H1 (cell line): ENCODE results near the gene BRCA2. TPM values are rescaled to one million over a fixed set of nuclear protein-coding genes. Genes with fewer than 3 reads are reported as not detected.

Source experiments
- CTCF ChIA-PET: fragments of 300-600 bp; sonication (Branson Sonifier 250); formaldehyde crosslinking; loops from one replicate; lab custom pipeline; 2021; ENCODE audit not compliant: partially characterized antibody; lab: Charles Lee
- POLR2A ChIA-PET: fragments of 300-600 bp; sonication (Branson Sonifier 250); formaldehyde crosslinking; loops from one replicate; lab custom pipeline; 2021; ENCODE audit warnings: inconsistent platforms; ENCODE audit not compliant: partially characterized antibody; lab: Charles Lee
- DNase-seq, 2 experiments: peaks; one replicate each; pipeline versions ENCODE4 v3.0.0 to v3.0.0-alpha.2; 2010 to 2022; ENCODE audit warnings: low spot score in 2 of 2, low read depth in 1 of 2, mixed read lengths in 1 of 2
- FAIRE-seq: peaks from 2 replicates; lab custom pipeline; 2011; peaks lifted over from hg19 to GRCh38; lab: Jason Lieb, UNC
- H2AFZ ChIP-seq: 2 replicates; pipeline ENCODE4 v1.8.1; 2012; ENCODE audit warnings: low read length, inconsistent platforms
- H2AK5ac ChIP-seq: 2 replicates; pipeline ENCODE4 v1.6.1; 2013; ENCODE audit warnings: low read depth, low read length
- H2BK120ac ChIP-seq: replicated peaks from 2 replicates; pipeline ENCODE3; 2013; ENCODE audit warnings: low read depth, low read length, inconsistent platforms
- H2BK12ac ChIP-seq: 2 replicates; pipeline ENCODE4 v1.6.1; 2013; ENCODE audit warnings: low read depth, low read length
- H2BK15ac ChIP-seq: 2 replicates; pipeline ENCODE4 v1.6.1; 2013; ENCODE audit warnings: low read length
- H2BK20ac ChIP-seq: 2 replicates; pipeline ENCODE4 v1.6.1; 2013; ENCODE audit warnings: low read length
- H2BK5ac ChIP-seq: 2 replicates; pipeline ENCODE4 v1.6.1; 2013; ENCODE audit warnings: low read depth, low read length
- H3K14ac ChIP-seq: 2 replicates; pipeline ENCODE4 v1.6.1; 2013; ENCODE audit warnings: inconsistent platforms; ENCODE audit not compliant: insufficient read length
- H3K18ac ChIP-seq: 2 replicates; pipeline ENCODE4 v1.6.1; 2013; ENCODE audit warnings: low read length; ENCODE audit errors: extremely low read depth
- H3K23ac ChIP-seq: 2 replicates; pipeline ENCODE4 v1.6.1; 2013; ENCODE audit warnings: inconsistent platforms; ENCODE audit not compliant: insufficient read length
- H3K23me2 ChIP-seq: 2 replicates; pipeline ENCODE4 v1.6.1; 2013; ENCODE audit warnings: low read depth, low read length
- H3K27ac ChIP-seq: 2 replicates; pipeline ENCODE4 v1.6.1; 2011; ENCODE audit warnings: low read depth, low read length, inconsistent platforms
- H3K27me3 ChIP-seq, 4 experiments: replicated peaks in 1 of 4; 1 replicate in 1 of 4; 2 replicates in 3 of 4; pipeline versions ENCODE4 v1.6.1 to v1.8.1; 2011 to 2013; ENCODE audit warnings: low read length in 3 of 4, mild to moderate bottlenecking in 3 of 4, inconsistent platforms in 2 of 4, mixed read lengths in 2 of 4, moderate library complexity in 1 of 4; ENCODE audit not compliant: control insufficient read depth in 3 of 4, insufficient read depth in 3 of 4; ENCODE audit errors: extremely low read depth in 1 of 4
- H3K36me3 ChIP-seq, 4 experiments: 2 replicates each; pipeline versions ENCODE4 v1.6.1 to v1.8.1; 2011 to 2013; ENCODE audit warnings: mild to moderate bottlenecking in 4 of 4, low read length in 3 of 4, moderate library complexity in 2 of 4, control low read depth in 1 of 4, inconsistent platforms in 1 of 4; ENCODE audit not compliant: insufficient read depth in 4 of 4, control insufficient read depth in 2 of 4
- H3K4ac ChIP-seq: replicated peaks from 2 replicates; pipeline ENCODE3; 2013; ENCODE audit warnings: low read length, low read depth, mixed read lengths, inconsistent platforms; ENCODE audit not compliant: insufficient read length
- H3K4me1 ChIP-seq, 4 experiments: replicated peaks in 1 of 4; 1 replicate in 1 of 4; 2 replicates in 3 of 4; pipeline versions ENCODE4 v1.6.1 to v1.8.1; 2011 to 2013; ENCODE audit warnings: low read length in 3 of 4, inconsistent platforms in 2 of 4, mixed read lengths in 1 of 4; ENCODE audit not compliant: insufficient read depth in 4 of 4, control insufficient read depth in 3 of 4
- H3K4me2 ChIP-seq, 2 experiments: 2 replicates each; pipeline versions ENCODE4 v1.6.1 to v1.8.1; 2011 to 2013; ENCODE audit warnings: low read depth in 2 of 2, low read length in 2 of 2, control low read depth in 1 of 2, inconsistent platforms in 1 of 2, mild to moderate bottlenecking in 1 of 2; ENCODE audit not compliant: insufficient read depth in 1 of 2
- H3K4me3 ChIP-seq, 4 experiments: fragments of 200-600, 300-600 bp in 1 of 4; sonication (generic), shearing (Covaris generic), sonication (Bioruptor Twin) in 1 of 4; 2 replicates each; pipeline versions ENCODE4 v1.5.1 to v1.8.1; 2011 to 2016; ENCODE audit warnings: low read length in 4 of 4, low read depth in 3 of 4, control low read depth in 2 of 4, inconsistent platforms in 2 of 4, mild to moderate bottlenecking in 2 of 4, mixed read lengths in 1 of 4, moderate library complexity in 1 of 4; ENCODE audit not compliant: insufficient read depth in 2 of 4; ENCODE audit errors: extremely low read depth in 1 of 4
- H3K56ac ChIP-seq: replicated peaks from 2 replicates; pipeline ENCODE3; 2013; ENCODE audit warnings: low read depth, mild to moderate bottlenecking, mixed read lengths, low read length, inconsistent platforms; ENCODE audit not compliant: insufficient read length
- H3K79me1 ChIP-seq: 2 replicates; pipeline ENCODE4 v1.6.1; 2013; ENCODE audit warnings: low read depth, low read length, control low read depth
- H3K79me2 ChIP-seq, 2 experiments: 2 replicates each; pipeline versions ENCODE4 v1.6.1 to v1.8.1; 2012 to 2013; ENCODE audit warnings: low read length in 2 of 2, mild to moderate bottlenecking in 2 of 2, inconsistent platforms in 1 of 2; ENCODE audit not compliant: insufficient read depth in 2 of 2, control insufficient read depth in 1 of 2
- H3K9ac ChIP-seq, 4 experiments: replicated peaks in 1 of 4; 1 replicate in 1 of 4; 2 replicates in 3 of 4; pipeline versions ENCODE4 v1.6.1 to v1.8.1; 2011 to 2013; ENCODE audit warnings: low read depth in 3 of 4, low read length in 3 of 4, control low read depth in 2 of 4, mild to moderate bottlenecking in 2 of 4, moderate library complexity in 2 of 4, inconsistent platforms in 1 of 4; ENCODE audit errors: extremely low read depth in 1 of 4
- H3K9me3 ChIP-seq, 2 experiments: 2 replicates each; pipeline versions ENCODE4 v1.6.1 to v1.8.1; 2012 to 2013; ENCODE audit warnings: mild to moderate bottlenecking in 2 of 2, moderate library complexity in 2 of 2, control low read depth in 1 of 2, inconsistent platforms in 1 of 2, low read depth in 1 of 2, low read length in 1 of 2, mixed read lengths in 1 of 2; ENCODE audit not compliant: insufficient read depth in 2 of 2
- H4K20me1 ChIP-seq, 2 experiments: replicated peaks in 1 of 2; 2 replicates each; pipeline versions ENCODE3 to v1.8.1; 2011 to 2013; ENCODE audit warnings: inconsistent platforms in 2 of 2, low read length in 2 of 2, mild to moderate bottlenecking in 1 of 2; ENCODE audit not compliant: insufficient read depth in 2 of 2, control insufficient read depth in 1 of 2
- H4K5ac ChIP-seq: 2 replicates; pipeline ENCODE4 v1.6.1; 2013; ENCODE audit warnings: low read length, low read depth, mixed read lengths, inconsistent platforms; ENCODE audit not compliant: insufficient read length
- H4K8ac ChIP-seq: 2 replicates; pipeline ENCODE4 v1.8.0; 2013; ENCODE audit warnings: mild to moderate bottlenecking, moderate library complexity, low read length, inconsistent platforms; ENCODE audit not compliant: insufficient read depth; ENCODE audit errors: extremely low read depth
- H4K91ac ChIP-seq: replicated peaks from 2 replicates; pipeline ENCODE3; 2013; ENCODE audit warnings: low read length, mixed read lengths, inconsistent platforms; ENCODE audit not compliant: insufficient read length
- BCL11A ChIP-seq, 2 experiments: IDR thresholded peaks; one replicate each; pipeline ENCODE4 v1.6.1; 2011; ENCODE audit warnings: low read depth in 2 of 2, low read length in 2 of 2, mild to moderate bottlenecking in 2 of 2
- CHD1 ChIP-seq: IDR thresholded peaks from 2 replicates; pipeline ENCODE4 v1.6.1; 2012; ENCODE audit warnings: low read depth, low read length, improper control_type of control experiment
- WGBS, 2 experiments: shearing (Covaris generic) in 1 of 2; methylation state at CpG; one replicate each; pipeline versions ENCODE4 v1.1.6 to v1.1.7; 2013 to 2015; ENCODE audit warnings: low lambda C conversion rate in 2 of 2, mixed read lengths in 2 of 2, inconsistent platforms in 1 of 2, low coverage in 1 of 2, missing lambda C conversion rate in 1 of 2; ENCODE audit not compliant: insufficient replicate concordance in 2 of 2, insufficient coverage in 1 of 2, insufficient read length in 1 of 2; ENCODE audit errors: extremely low coverage in 1 of 2, missing lambda C conversion rate in 1 of 2; 5-methylcytosine and 5-hydroxymethylcytosine counted together
- polyA plus RNA-seq, 7 experiments: library from polyadenylated mRNA; depleted of rRNA in 3 of 7; stranded (reverse) in 5 of 7; unstranded in 2 of 7; fragments of >200 nt in 5 of 7; fragments of 200-250 nt in 2 of 7; gene quantifications; 1 replicate in 5 of 7; 2 replicates in 1 of 7; 4 replicates in 1 of 7; pipeline versions ENCODE4 v1.2.1 to v1.2.3, GENCODE V29; 2011 to 2013; ENCODE audit warnings: missing spikeins in 2 of 7, mixed read lengths in 2 of 7
- total RNA-seq: library from RNA; stranded (reverse); fragmentation: NEBNext Ultra II Directional; extraction: Animal tissue kit (Norgen Biotek cat#: 25700); gene quantifications from 2 replicates; pipeline ENCODE4 v1.2.1, GENCODE V29; 2021

BRCA2 gene
- total and polyA plus RNA-seq, 2 of the 8 experiments (the other 6 are each of a cell fraction or from before 2014, with no cell fraction given) = 4.2 to 24.9 TPM

DNA sequence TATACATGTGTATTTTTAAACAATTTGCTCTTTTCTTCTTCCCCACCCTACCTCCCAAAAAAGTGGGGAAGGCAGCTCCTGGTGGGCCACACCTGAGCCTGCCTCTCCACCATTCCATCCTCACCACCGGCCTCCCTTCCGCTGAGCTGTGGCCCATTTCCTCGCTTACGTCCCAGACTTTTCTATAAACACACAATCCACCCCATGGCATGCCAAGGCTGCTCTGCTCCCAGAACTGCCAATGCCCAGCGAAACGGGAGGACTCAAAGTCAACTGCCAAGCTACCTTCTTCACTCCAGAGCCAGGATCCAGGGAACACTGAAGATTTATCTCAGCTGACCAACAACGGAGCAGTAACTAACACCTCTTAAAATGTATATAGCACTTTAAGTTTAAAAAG, 109.8 kb downstream of the BRCA2 start:
- no peak overlapping the region for H3K56ac ChIP-seq
- no peaks in the 10 kb centered on the region for H3K36me3 ChIP-seq
- H3K23ac ChIP-seq = no peak overlapping the region
- no peak overlapping the region for H2AK5ac ChIP-seq
- H3K27me3 ChIP-seq = peaks cover 0 to 10% (median 6%) of the 10 kb centered on the region in 4 experiments; a peak in 5 of 7 replicates
- ChIA-PET CTCF (interaction anchor here (0.7 to 0.8 kb wide), 2 partner anchors 10 to 23 kb away, joined by 3 read pairs; no protein-coding TSS in a partner anchor), POLR2A (interaction anchor here (3.1 kb wide), 1 partner anchor 16 kb away, joined by 15 read pairs; no protein-coding TSS in a partner anchor)
- no peak overlapping the region for H3K4ac ChIP-seq
- no peak overlapping the region for H2BK120ac ChIP-seq
- no peak overlapping the region for H4K91ac ChIP-seq
- no peak overlapping the region for H3K4me3 ChIP-seq
- no peak overlapping the region for H3K4me2 ChIP-seq
- H2BK12ac ChIP-seq = no peak overlapping the region; the same call in 1 of the 2 replicates
- H3K79me1 ChIP-seq = no peaks in the 10 kb centered on the region; the same call in 1 of the 2 replicates
- 92% methylated on average over 7 of the region's 7 CpGs; no CpG with 5 or more reads in 1 of the 2 experiments for WGBS, 2 experiments
- H2AFZ ChIP-seq = no peak overlapping the region
- H2BK5ac ChIP-seq = no peak overlapping the region
- H4K20me1 ChIP-seq = peaks cover 0 to 2% of the 10 kb centered on the region in 2 experiments
- no peaks in the 10 kb centered on the region for H3K79me2 ChIP-seq
- H3K27ac ChIP-seq = no peak overlapping the region
- no peak overlapping the region for H4K8ac ChIP-seq
- H2BK20ac ChIP-seq = no peak overlapping the region
- no peak for FAIRE-seq
- H3K9me3 ChIP-seq = no peaks in the 10 kb centered on the region
- no peak overlapping the region for H4K5ac ChIP-seq
- no peak overlapping the region for H3K14ac ChIP-seq
- no peak overlapping the region for H2BK15ac ChIP-seq
- H3K9ac ChIP-seq = no peak overlapping the region
- H3K18ac ChIP-seq = no peak overlapping the region
- DNase-seq = no peak
- TF ChIP-seq BCL11A (IDR thresholded peaks at IDR 0.05; ENCODE audit: low read depth in 2 of 2, low read length in 2 of 2) (no peak), CHD1 (no peak)
- H3K23me2 ChIP-seq = peaks cover 5% of the 10 kb centered on the region; the same call in 1 of the 2 replicates
- H3K4me1 ChIP-seq = peaks cover 4% of the 10 kb centered on the region in 4 experiments; a peak in 6 of 7 replicates
